ENCODE measurements around the gene KLHL40.

Gene KLHL40

DNA sequence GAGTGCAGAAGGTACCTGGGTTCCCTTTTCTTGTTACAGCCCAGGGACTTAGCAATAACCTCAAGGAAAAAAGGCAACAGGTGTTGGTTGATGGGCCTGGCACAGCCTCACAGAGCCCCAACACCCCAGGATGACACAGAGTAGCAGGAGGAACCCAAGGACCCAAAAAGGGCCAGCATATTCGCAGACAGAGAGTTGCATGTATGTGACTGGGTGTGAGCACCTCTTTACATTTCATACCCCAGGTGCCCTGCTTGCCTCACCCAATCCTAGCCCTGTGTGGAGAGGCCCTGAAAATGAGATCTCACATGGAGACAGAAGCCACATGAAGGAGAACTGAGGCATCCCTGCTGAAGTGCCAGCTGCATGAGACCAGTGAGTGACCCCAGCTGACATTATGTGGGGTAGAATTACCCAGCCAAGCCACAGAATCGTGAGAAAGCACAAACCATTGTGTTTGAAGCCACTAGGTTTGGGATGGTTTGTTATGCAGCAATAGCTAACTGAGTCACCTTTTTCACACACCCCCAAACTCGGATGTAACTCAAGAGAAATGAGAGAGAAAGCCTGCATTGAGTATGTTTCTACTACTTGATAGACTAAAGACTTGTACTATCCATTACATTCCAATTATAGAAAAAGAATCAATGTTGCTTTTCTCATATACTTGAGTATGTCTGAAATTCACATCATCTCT lies 43.5 kb downstream of the KLHL40 start:
- no peak for DNase-seq

DNA sequence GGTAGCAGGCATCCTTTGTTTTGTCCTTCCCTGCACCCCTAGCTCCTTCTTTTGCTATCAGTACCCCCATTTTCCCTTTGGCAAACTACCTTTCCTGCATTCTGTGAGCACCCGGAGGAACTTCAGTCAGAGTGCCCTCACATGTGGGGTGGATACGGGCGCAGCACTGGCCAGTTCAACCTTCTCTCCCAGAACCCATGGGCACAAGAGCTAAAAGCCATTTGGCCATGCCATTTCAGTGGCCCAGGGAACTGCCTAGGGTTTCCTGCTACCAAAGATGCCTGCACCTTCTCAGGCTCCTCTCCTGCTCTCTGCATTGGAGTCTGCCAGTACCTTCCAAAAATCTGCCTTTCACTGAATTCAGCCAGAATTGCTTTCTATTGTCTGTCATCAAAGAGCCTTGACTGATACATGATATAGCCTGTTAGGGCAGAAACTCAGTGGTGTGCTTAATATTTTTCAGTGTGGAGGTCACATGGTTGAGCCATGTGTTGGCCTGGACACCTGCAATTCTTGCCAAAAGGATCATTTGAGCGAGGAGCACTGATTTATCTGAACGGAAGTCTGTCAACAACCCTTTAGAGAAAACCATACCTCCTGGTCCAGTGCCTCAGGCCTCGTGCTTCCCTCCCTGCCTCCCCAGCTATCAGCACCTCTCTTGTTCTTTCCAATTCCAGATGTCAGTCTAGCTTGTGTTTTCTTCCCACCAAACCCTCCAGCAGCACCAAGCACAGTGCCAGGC lies 44.2 kb downstream of the KLHL40 start:
- DNase-seq: no peak

DNA sequence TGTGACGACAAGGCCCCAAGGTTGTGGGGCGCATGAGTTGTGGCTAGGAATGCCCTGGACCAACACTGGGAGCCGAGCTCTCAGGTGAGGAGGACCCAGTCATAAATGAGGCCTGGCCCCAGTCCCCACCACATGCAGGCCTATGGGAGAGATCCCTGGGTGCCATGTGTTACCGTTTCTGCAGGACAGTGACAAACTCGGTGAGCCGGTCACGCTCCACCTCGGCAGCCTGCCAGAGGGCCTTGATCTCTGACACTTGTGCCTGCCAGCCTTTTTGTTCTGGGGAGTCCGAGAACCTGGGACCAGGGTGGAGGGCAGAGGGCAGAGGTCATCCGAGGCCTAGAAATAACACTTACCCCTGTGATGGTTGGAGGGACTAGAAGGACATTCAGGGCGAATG lies 45.0 kb downstream of the KLHL40 start:
- no peak for DNase-seq

DNA sequence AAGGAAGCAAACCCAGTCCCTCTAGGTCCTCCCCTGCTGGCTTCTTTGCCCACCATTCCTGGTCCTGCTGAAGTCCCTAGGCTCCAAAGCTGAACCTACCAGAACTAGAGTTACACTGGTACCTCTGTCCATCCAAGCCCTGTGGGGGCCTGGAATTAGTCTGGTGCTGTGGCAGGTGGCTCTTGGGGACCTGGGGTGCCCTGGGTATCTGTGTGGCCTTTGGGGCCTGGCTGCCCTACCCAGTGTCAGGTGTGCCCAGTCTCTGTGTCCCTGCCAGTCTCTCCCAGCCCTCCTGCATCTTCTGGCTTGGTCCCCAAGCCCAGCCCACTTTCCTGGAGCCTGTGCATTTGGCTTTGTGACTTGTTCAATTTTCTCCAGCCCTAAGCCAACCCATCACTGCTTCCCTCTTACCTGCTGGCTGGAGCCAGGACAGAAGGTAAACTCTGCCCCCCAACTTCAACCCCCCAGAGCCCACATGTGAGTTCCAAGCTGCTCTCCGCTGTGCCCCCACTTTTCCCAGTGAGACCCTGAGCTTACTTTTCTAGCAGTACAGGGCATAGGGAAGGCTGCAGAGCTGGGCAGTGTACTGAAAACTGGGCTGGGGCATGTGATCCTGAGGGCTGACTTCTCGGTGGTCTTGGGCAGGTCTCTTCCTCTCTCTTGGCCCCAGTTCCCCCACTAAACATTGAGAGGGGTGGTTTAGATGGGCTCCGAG lies 45.5 kb downstream of the KLHL40 start:
- no peak for DNase-seq

DNA sequence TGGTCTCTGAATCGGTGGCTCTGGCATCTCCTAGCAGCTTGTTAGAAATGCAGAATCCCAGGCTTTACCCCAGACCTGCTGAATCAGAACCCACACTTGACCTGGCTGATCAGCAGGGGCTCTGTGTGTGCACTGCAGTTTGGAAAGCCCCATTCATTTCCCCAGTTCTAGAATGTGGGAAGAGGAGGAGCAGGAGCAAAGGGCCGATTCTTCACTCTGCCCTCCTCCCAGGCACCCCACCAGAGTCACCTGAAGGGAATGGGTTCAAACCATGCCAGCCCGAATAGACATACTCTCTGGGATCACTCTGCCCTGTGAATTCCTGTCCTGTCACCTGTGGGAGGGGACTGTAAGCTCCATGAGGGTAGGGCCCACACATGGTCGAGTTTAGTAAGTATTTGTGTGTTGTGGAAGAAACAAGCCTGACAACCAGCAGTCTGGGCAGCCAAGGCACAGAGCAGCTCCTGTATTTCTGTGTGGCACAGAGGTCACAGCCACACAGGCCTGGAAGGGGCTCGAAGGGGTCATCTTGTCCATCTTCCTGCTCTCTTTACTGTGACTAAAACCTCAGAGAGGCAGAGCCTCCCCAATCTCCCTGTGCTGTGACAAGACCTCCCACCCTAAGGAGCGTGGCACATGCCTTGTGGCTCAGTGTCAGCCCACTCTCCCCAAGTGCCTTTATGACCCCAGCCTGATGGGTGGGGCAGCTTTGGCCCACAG lies 46.3 kb downstream of the KLHL40 start:
- DNase-seq: no peak

DNA sequence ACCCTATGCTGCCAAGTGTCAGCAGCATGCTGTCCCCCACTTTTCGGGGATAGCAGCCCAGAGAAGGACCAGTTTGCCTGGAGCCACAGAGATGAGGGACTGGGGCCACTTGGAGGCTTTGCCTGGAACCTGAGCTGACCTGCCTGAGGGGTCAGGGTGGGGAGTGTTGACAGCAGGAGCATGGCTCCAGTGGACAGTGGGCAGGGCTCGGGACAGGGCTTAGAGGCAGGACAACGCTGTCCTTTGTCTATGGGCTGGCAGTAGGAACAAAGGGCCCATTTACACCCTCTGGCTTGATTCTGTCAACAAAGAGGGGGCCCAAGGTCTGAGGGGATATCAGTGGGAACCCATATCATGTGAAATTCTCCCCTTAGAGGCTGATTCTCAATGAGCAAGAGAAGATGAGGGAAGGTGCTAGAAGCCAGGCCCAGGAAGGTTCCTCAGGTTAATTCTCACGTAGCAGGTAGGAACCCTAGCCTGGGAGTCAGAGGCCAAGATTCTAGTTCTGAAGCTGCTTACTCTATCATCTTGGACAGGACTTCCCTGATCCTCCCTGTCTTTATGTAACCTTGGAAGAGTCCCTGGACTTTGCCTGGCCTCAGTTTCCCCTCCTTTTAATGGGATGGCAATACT lies 47.0 kb downstream of the KLHL40 start:
- no peak for DNase-seq

DNA sequence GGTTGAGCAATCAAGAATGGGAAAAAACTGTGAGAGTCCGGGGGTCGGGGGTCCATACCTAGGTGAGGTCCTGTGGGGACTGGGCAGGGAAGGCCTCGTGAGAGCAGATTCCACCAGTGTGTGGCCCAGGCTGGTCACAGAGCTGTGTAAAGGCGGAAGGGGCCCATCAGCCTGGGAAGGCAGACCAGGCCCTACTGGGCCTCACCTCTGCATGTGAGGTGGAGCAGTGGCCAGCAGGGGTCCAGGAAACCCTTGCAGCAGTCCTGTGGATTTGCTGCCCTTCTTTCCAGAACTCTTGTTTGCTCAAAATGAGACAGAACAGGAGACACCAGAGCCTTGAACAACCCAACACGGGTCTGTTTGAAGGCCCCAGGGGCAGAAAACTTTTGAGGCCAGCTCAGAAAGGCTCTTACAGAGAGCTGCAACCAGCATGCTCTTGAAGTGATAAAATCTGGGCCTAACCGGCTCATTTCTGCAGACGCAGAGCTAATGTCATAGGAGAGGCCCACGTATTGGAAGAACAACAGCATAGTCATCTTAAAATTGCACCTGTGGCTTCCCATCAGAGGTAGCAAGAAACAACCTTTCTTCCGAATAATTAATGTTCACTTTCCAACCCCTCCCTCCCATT lies 47.6 kb downstream of the KLHL40 start:
- DNase-seq: no peak

DNA sequence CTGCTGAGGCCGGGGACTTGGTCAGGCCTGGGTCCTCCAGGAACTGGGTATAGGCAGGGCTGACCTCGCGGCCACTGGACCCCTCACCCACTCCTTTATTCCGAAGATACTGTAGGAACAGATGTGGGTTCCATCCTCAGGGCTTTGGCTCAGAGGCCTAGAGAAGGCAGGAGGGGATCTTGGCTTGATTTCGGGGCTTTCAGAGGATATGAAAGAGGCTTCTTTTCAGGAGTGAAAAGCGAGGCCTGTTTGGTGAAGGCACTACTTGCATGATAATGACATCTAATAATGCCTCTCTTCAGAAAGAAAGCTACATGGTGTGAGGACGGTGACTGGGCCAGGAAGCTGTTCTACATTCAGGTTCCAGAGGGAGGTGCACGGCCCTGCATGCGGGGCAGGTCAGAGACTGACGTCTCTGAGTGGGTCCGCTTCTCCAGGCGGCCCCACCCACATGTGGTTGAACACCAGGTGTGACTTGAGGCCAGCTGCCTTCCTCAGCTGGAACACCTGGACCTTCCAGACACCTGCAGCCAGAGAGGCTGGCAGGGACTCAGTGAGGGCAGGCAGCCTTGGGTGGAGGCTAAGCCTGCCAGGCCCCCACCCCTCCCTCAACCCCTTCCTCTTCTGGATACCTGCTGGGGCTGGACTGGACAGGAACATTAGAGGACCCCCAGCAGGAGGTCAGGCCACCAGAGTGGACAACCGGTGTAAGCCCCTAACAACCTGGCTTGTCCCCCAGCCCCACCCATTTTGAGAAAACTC lies 48.3 kb downstream of the KLHL40 start:
- no peak for DNase-seq

DNA sequence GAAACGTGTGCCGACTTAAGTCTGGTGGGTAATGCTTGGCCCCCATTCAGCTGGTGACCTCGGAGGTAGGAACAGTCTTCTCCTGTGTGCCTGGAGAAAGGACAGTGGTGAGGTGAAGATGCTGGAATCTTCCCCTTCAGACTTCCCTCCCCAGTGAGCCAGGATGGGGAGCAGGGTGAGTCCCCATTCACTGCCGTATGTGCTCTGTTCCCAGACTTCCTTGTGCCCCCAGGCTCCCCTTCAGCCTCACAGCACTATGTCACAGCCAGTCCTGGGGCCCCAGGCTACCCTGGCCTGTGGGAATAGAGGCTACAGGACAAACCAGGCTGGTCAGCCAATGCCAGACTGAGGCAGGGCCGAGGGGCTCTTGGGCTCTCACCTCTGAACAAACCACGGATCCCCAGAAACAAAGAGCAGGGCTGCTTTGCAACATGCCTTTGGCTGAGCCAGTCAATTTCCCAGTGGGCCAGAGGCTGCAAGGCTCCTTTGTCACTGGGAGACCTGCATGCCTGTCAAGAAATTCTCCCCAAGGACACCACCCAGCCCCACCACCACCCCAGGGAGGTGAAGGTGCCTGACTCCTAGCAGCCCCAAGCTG lies 49.0 kb downstream of the KLHL40 start:
- DNase-seq: no peak

DNA sequence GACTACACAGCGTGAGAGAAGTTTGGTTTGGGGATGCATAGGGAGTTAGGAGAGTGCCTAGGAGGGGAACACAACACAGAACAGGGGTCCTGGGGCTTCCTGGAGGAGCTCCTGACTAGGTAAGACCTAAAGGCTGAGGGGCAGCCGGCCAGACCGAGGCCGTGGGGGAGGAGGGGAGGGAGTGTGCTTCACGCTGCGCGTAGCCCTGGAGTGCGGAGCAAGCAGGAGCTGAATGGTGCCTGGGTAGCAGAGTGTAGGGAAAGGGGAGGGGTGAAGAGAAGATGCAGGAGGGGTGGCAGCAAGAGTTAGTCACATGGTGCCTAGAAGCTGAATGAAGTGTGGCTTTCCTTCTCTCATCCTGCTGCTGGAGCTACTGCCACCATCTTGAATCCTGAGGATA lies 49.7 kb downstream of the KLHL40 start:
- DNase-seq: no peak

DNA sequence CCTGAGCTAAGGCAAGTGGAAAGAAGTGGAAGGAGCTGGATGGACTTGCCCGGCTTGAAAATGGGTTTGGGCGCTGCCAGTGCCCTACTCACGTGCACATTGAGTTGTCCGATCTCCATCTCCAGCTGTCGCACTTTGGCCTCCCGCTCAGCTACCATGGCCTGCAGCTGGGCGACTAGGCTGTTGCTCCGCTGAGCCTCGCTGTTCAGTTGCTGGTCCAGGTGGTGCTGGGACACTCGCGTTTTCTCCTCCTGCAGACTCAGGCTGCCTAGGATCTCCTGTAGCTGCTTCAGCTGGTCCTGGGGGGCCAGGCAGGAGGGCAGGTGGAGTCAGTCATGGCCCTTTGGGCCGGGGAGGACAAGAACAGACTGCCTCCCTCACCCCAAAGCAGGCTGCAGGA lies 50.3 kb downstream of the KLHL40 start:
- DNase-seq: no peak

DNA sequence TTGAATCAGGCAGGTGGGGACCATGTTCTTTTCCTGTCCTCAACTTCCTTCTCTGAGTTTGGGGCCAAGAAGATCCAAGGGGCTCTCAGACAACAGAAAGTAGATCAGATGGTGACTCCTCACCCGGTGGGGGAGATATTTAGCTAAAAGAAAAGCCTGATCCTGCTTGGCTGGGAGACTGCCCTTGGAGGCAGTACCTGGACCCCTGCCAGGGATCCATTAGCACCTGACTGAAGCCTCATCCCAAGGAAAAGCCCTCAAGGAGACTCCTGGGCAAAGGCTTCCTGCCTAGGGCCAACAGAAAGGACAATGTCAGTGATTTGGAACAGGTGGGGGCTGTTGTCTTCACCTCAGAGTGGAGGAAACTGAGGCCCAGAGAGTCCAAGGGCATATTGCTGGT lies 50.7 kb downstream of the KLHL40 start:
- peak; percentile 21 for DNase-seq

DNA sequence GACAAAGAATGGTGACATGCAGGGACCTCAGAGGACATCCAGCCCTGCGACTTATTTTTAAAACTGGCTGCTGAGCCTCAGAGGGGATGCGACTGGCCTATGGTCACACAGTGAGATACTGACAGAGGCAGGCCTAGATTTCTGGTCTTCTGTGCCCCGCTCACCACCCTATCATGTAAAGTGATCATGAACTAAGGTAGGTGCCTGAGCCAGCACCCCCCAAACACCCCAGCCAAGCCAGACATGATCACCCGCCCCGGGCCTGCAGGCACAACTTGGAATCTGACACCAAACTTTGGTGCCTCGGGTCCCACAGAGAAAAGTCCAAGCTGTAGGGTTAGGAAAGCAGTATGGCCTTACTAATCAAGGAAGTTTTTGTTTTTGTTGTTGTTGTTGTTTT lies 51.2 kb downstream of the KLHL40 start:
- no peak for DNase-seq

DNA sequence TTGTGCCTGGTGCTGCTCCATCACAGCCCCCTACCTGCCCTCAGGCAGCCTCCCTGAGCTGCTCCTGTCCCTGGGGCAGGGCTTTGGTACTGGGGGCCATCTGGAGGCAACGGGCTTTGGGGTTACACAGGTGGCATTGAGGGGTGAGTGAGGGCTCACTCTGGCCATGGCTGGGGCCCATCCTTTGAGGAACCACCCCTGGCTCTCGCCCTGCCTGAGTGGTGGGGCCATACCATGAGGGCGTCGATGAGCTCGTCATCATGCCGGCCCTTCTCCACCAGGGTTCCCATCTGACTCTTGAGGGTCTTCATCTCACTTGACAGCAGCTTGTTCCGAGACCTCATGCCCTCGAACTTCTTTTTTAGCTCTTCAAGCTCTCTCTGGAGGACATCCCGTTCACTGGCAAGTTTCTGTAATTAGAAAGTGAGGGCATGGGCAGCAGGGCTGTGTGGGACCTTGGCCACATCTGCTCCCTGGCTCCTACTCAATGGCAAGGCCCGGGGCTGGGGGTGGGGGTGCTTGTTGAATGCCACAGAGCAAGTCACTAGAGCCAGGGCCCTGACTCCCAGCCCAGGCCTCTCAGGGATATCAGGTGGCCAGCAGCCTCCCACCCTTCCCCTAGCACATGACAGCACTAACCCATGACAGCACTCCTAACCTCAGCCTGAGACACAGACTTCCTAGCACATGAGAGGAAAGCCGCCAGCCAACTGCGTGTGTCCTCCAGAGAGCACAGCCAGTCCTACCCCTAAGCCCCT lies 54.2 kb downstream of the KLHL40 start:
- DNase-seq: peak; percentile 8

DNA sequence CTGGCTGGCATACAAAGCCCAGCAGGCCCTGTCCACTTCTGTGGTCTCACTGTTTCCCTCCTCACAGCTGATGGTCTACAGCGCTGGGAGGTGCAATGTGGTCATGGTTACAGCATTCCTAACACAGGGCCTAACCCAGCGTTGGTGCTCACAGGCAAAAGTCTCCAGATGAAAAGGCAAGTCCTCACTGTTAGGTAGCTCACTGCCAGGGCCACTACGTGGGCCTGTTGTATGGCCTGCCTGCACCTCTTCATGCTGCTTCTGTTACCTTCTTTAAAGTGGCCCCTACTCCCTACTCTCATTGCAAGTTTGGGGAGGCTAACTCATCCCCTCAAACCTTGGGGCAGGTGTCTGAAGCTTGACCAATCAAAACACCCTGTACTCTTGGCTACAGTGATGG lies 56.5 kb downstream of the KLHL40 start:
- no peak for DNase-seq

Measured in DMS79 treated with DMSO at 0.1 percent for 48 hours (cell line).